Naive thymus-derived CD4-positive, alpha-beta T cell (primary cell): ENCODE data around the gene IGSF6. TPM values are rescaled to one million over a fixed set of nuclear protein-coding genes. Genes with fewer than 3 reads are reported as not detected.

Experiments used
- ATAC-seq: fragments of 150-1000 bp; cut with Tn5 transposase; 2 replicates; pipeline ENCODE4 v1.10.0; 2021; ENCODE audit warnings: mild to moderate bottlenecking, moderate library complexity
- CTCF ChIA-PET: fragments of 350-600 bp; sonication (Branson Sonifier 250); formaldehyde crosslinking; loops from one replicate; lab custom pipeline; 2021; ENCODE audit warnings: antibody characterized with exemption; lab: Charles Lee
- POLR2A ChIA-PET: fragments of 350-600 bp; sonication (Branson Sonifier 250); formaldehyde crosslinking; loops from one replicate; lab custom pipeline; 2021; ENCODE audit warnings: antibody characterized with exemption, inconsistent platforms; lab: Charles Lee
- DNase-seq, 9 donors: peaks; one replicate each; pipeline versions ENCODE4 v3.0.0 to v3.0.0-alpha.2; 2020 to 2022; ENCODE audit warnings: mixed read lengths in 1 of 9
- H3K27ac ChIP-seq: one replicate; pipeline ENCODE4 v1.7.0; 2013; ENCODE audit warnings: mild to moderate bottlenecking, low read depth, low read length, moderate library complexity
- H3K27me3 ChIP-seq, 2 donors: one replicate each; pipeline ENCODE4 v1.7.0; 2013; ENCODE audit warnings: low read length in 2 of 2, mild to moderate bottlenecking in 2 of 2, moderate library complexity in 2 of 2; ENCODE audit not compliant: control insufficient read depth in 2 of 2, insufficient read depth in 2 of 2
- H3K36me3 ChIP-seq, 3 experiments: 1 replicate in 2 of 3; 2 replicates in 1 of 3; pipeline ENCODE4 v1.7.0; 2013; ENCODE audit warnings: low read length in 3 of 3, mild to moderate bottlenecking in 3 of 3, moderate library complexity in 1 of 3; ENCODE audit not compliant: insufficient read depth in 3 of 3, control insufficient read depth in 2 of 3
- H3K4me1 ChIP-seq, 2 donors: one replicate each; pipeline ENCODE4 v1.7.0; 2013; ENCODE audit warnings: low read length in 2 of 2, mild to moderate bottlenecking in 2 of 2, moderate library complexity in 1 of 2; ENCODE audit not compliant: control insufficient read depth in 2 of 2, insufficient read depth in 2 of 2
- H3K4me3 ChIP-seq: 2 replicates; pipeline ENCODE4 v1.7.0; 2013; ENCODE audit warnings: mild to moderate bottlenecking, low read length
- H3K9me3 ChIP-seq, 3 experiments: 1 replicate in 2 of 3; 2 replicates in 1 of 3; pipeline ENCODE4 v1.7.0; 2013; ENCODE audit warnings: low read length in 3 of 3; ENCODE audit not compliant: control insufficient read depth in 2 of 3
- H3K27ac Mint-ChIP-seq, 9 donors: one replicate each; pipeline ENCODE4 v1.8.0; 2020 to 2022; ENCODE audit warnings: mixed read lengths in 9 of 9, mild to moderate bottlenecking in 8 of 9, moderate library complexity in 5 of 9, inconsistent platforms in 2 of 9
- H3K27me3 Mint-ChIP-seq, 5 donors: one replicate each; pipeline ENCODE4 v1.8.0; 2021 to 2022; ENCODE audit warnings: mixed read lengths in 5 of 5, mild to moderate bottlenecking in 1 of 5
- H3K36me3 Mint-ChIP-seq, 5 donors: one replicate each; pipeline ENCODE4 v1.8.0; 2020 to 2022; ENCODE audit warnings: mixed read lengths in 5 of 5, mild to moderate bottlenecking in 3 of 5, inconsistent platforms in 1 of 5
- H3K4me1 Mint-ChIP-seq, 7 donors: one replicate each; pipeline ENCODE4 v1.8.0; 2020 to 2022; ENCODE audit warnings: mixed read lengths in 7 of 7, mild to moderate bottlenecking in 3 of 7, inconsistent platforms in 1 of 7
- H3K4me3 Mint-ChIP-seq, 10 donors: one replicate each; pipeline ENCODE4 v1.8.0; 2020 to 2022; ENCODE audit warnings: mild to moderate bottlenecking in 10 of 10, mixed read lengths in 10 of 10, moderate library complexity in 6 of 10, inconsistent platforms in 2 of 10
- H3K9me3 Mint-ChIP-seq, 11 donors: one replicate each; pipeline ENCODE4 v1.8.0; 2020 to 2022; ENCODE audit warnings: mixed read lengths in 11 of 11, mild to moderate bottlenecking in 4 of 11, inconsistent platforms in 1 of 11, moderate library complexity in 1 of 11
- intact Hi-C, 2 donors: fragments of 100-400 bp; cut with micrococcal nuclease; formaldehyde crosslinking; loops; one replicate each; pipeline ENCODE4 v1.15.1; 2023
- polyA plus RNA-seq, 2 donors: library from polyadenylated mRNA; unstranded; fragments of 300-500 nt; fragmentation: Illumina TruSeq; gene quantifications; one replicate each; pipeline ENCODE4 v1.2.3, GENCODE V29; 2021
- total RNA-seq, 6 experiments: library from RNA in 5 of 6; stranded (reverse) in 5 of 6; gene quantifications; 1 replicate in 5 of 6; 2 replicates in 1 of 6; pipeline ENCODE4 v1.2.3 and lab custom pipeline; 2021 to 2026

IGSF6 gene
- total and polyA plus RNA-seq, 7 experiments from 2014 or later: 0.33 to 25.7 (median 2.3) TPM

DNA sequence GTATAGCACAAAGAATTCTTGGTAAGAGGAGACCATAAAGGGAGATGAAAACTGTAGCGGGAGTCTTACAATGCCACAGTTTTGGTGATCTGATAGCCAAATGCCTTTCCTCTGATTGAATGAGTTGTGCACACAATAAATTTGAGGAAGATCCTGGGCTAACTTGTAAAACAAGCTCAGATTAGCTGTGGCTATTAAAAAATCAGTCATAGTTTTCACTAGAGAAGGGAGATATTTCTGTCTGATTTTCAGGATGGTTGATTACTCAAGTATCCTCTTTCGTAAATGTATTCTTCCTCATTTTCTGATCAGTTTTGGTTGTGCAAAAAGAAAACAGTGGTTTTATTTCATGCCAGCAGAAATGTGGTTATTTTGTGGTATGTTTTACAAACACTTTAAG lies 62.1 kb downstream of the IGSF6 start:
- Histone ChIP-seq H3K27me3 (no peaks in the 10 kb centered on the region), H3K4me1 (no peaks in the 10 kb centered on the region), H3K27ac (no peak overlapping the region), H3K36me3 (no peaks in the 10 kb centered on the region), H3K9me3 (no peaks in the 10 kb centered on the region), H3K4me3 (no peak overlapping the region)
- intact Hi-C loops: no loop called here
- Mint-ChIP-seq H3K36me3 (no peaks in the 10 kb centered on the region), H3K9me3 (no peaks in the 10 kb centered on the region), H3K27me3 (peaks cover 0 to 10% (median 0%) of the 10 kb centered on the region in 5 donors), H3K4me1 (peaks cover 0 to 4% (median 0%) of the 10 kb centered on the region in 7 donors), H3K4me3 (no peak overlapping the region), H3K27ac (no peak overlapping the region)
- DNase-seq: no peak
- ATAC-seq: peak; percentile 45
- POLR2A ChIA-PET: interaction anchor here (0.7 to 1.3 kb wide), 3 partner anchors 13 to 52 kb away, joined by 3 to 5 read pairs (median 3); no protein-coding TSS in a partner anchor
- CTCF ChIA-PET: interaction anchor here (1.1 to 1.2 kb wide), 2 partner anchors 10 to 55 kb away, joined by 3 read pairs; no protein-coding TSS in a partner anchor

DNA sequence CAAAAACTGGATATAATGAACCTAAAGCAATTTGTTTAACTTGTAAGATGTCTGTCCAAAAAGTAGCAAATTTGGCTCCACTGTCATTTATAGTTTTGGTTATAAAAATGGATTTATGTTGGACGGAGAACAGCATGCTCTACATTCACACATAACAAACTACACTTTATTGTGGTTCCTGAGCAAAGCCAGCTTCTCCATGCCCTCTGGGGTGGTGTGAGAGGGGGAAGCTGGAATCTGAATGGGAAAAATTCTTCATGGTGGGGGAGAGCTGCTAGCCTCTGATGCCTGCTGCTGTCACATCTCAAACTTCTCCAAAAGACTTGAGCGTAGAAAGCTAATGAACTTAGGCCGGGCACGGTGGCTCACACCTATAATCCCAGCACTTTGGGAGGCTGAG lies 62.9 kb downstream of the IGSF6 start:
- H3K27ac ChIP-seq: no peak overlapping the region
- peaks cover 0 to 3% (median 0%) of the 10 kb centered on the region in 7 donors for H3K4me1 Mint-ChIP-seq
- no peaks in the 10 kb centered on the region for H3K4me1 ChIP-seq
- no peak for ATAC-seq
- H3K27ac Mint-ChIP-seq: no peak overlapping the region
- H3K36me3 Mint-ChIP-seq: no peaks in the 10 kb centered on the region
- H3K27me3 ChIP-seq: no peaks in the 10 kb centered on the region
- DNase-seq: no peak
- peaks cover 0 to 10% (median 0%) of the 10 kb centered on the region in 5 donors for H3K27me3 Mint-ChIP-seq
- ChIA-PET CTCF (interaction anchor here (1.2 kb wide), 1 partner anchor 56 kb away, joined by 3 read pairs; no protein-coding TSS in a partner anchor), POLR2A (interaction anchor here (0.7 to 1.3 kb wide), 3 partner anchors 14 to 53 kb away, joined by 3 to 5 read pairs (median 3); no protein-coding TSS in a partner anchor)
- H3K4me3 ChIP-seq: no peak overlapping the region
- no peaks in the 10 kb centered on the region for H3K9me3 ChIP-seq
- no peak overlapping the region for H3K4me3 Mint-ChIP-seq
- intact Hi-C loops: no loop called here
- no peaks in the 10 kb centered on the region for H3K9me3 Mint-ChIP-seq
- H3K36me3 ChIP-seq: no peaks in the 10 kb centered on the region

Other genes starting within 250 kb of the IGSF6 start
- 100 to 1,000 TPM in 1 of 5 experiments, 10 to 100 TPM in 4; 68.4 to 128 (median 80.1) TPM for gene METTL9, start 53.0 kb downstream of the IGSF6 start, total RNA-seq
- gene METTL9, start 53.0 kb downstream of the IGSF6 start, polyA plus RNA-seq: 100 to 1,000 TPM; 116 to 118 TPM
- under 1 TPM in 4 of 5 experiments, not detected in 1; 0.07 to 0.17 (median 0.13) TPM for gene OTOA, start 11.4 kb upstream of the IGSF6 start, total RNA-seq
- under 1 TPM in 1 of 2 donors, not detected in 1; 0.04 TPM for gene OTOA, start 11.4 kb upstream of the IGSF6 start, polyA plus RNA-seq
- 100 to 1,000 TPM; 221 to 409 (median 232) TPM for gene NPIPB4, start 205.1 kb upstream of the IGSF6 start, total RNA-seq
- 1 to 10 TPM; 5.1 to 5.3 TPM for gene NPIPB4, start 205.1 kb upstream of the IGSF6 start, polyA plus RNA-seq